Measurements from ENCODE around the gene ZCCHC10.

DNA sequence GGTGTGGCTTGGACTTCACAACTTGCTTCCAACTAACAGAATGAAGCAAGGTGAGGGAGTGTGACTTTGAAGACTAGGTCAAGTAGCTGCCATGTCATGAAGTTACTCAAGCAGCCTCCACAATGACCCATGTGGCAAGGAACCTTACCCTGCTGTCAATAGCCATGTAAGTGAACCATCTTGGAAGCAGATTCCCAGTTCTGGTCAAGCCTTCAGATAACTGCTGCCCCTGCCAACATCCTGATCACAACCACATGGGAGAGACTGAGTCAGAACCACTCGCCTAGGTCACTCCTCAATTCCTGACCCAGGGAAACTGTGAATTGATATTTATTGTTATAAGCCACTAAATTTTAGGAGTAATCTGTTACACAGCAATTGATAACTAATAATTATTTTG is 10.9 kb downstream of the ZCCHC10 start:
- no peak for TF ChIP-seq USF2 (IDR thresholded peaks at IDR 0.05; ENCODE audit: low read depth, low read length)
- TF ChIP-seq POLR2A (IDR thresholded peaks at IDR 0.05; ENCODE audit: low read depth, low read length), result no peak
- no peak for TF ChIP-seq CTCF (conservative IDR thresholded peaks at IDR 0.05; ENCODE audit: low read depth, low read length)
- no peak for TF ChIP-seq SMC3 (IDR thresholded peaks at IDR 0.05; ENCODE audit: low read depth, low read length)
- no peak for TF ChIP-seq RAD21 (IDR thresholded peaks at IDR 0.05; ENCODE audit: low read length)
- no peak for TF ChIP-seq MXI1 (IDR thresholded peaks at IDR 0.05; ENCODE audit: borderline replicate concordance, low read depth, low read length)
